ENCODE data around the gene KDM1B.

KDM1B gene

GRCh38 chr6:18147616-18148015 is 7.6 kb upstream of the KDM1B start:
- Histone ChIP-seq H3K9me3 (ENCODE audit: control insufficient read depth, insufficient read depth, low read depth, low read length) (no peaks in the 10 kb centered on the region), H3K4me1 (ENCODE audit: control insufficient read depth, insufficient read depth, low read length) (peaks cover 2% of the 10 kb centered on the region; the same call in 1 of the 2 replicates), H3K36me3 (ENCODE audit: control insufficient read depth in 2 of 2, insufficient read depth in 1 of 2, low read length in 2 of 2) (peaks cover 0 to 10% of the 10 kb centered on the region in 2 experiments; a peak in 2 of 3 replicates), H3K27ac (ENCODE audit: extremely low read depth, low read depth, low read length) (no peak overlapping the region), H3K4me3 (ENCODE audit: low read depth, low read length) (no peak overlapping the region)
- no peak for TF ChIP-seq ZBTB1 (tag by site-specific recombination; IDR thresholded peaks at IDR 0.05)
- TF ChIP-seq ZNF768 (tag by site-specific recombination; IDR thresholded peaks at IDR 0.05), result no peak
- TF ChIP-seq ZNF146 (tag by site-specific recombination; IDR thresholded peaks at IDR 0.05), result no peak
- no peak for TF ChIP-seq KLF9 (tag by site-specific recombination; IDR thresholded peaks at IDR 0.05; ENCODE audit: low read depth)
- no peak for TF ChIP-seq GLI4 (tag by site-specific recombination; IDR thresholded peaks at IDR 0.05)
- TF ChIP-seq ZNF792 (tag by site-specific recombination; IDR thresholded peaks at IDR 0.05), result no peak
- TF ChIP-seq ZNF521 (tag by site-specific recombination; IDR thresholded peaks at IDR 0.05), result no peak
- POLR2A ChIA-PET, result no interaction called here
- CTCF ChIA-PET, result interaction anchor here (0.6 to 0.7 kb wide), 2 partner anchors 14 to 246 kb away, joined by 4 to 5 read pairs; no protein-coding TSS in a partner anchor

- CTCF ChIA-PET, result interaction anchor here (0.7 kb wide), 1 partner anchor 247 kb away, joined by 4 read pairs; no protein-coding TSS in a partner anchor
- no peak for TF ChIP-seq HOXA7 (CRISPR knock-in tag; IDR thresholded peaks at IDR 0.05; ENCODE audit: borderline replicate concordance)
- TF ChIP-seq ZNF513 (tag by site-specific recombination; IDR thresholded peaks at IDR 0.05), result peak; percentile 92
- TF ChIP-seq KLF9 (tag by site-specific recombination; IDR thresholded peaks at IDR 0.05; ENCODE audit: low read depth), result peak; percentile 49; the same call in 1 of the 2 replicates
- no peak for TF ChIP-seq ZNF510 (tag by site-specific recombination; IDR thresholded peaks at IDR 0.05; ENCODE audit: insufficient replicate concordance)
- TF ChIP-seq ZNF670 (tag by site-specific recombination; IDR thresholded peaks at IDR 0.05; ENCODE audit: low read depth), result no peak
- TF ChIP-seq ZNF157 (tag by site-specific recombination; IDR thresholded peaks at IDR 0.05), result no peak
- TF ChIP-seq ZNF112 (tag by site-specific recombination; IDR thresholded peaks at IDR 0.05), result no peak
- TF ChIP-seq ZNF354C (tag by site-specific recombination; IDR thresholded peaks at IDR 0.05; ENCODE audit: borderline replicate concordance, low read depth), result no peak
- no peak for TF ChIP-seq ZNF132 (tag by site-specific recombination; IDR thresholded peaks at IDR 0.05; ENCODE audit: borderline replicate concordance)
- no peak for TF ChIP-seq ZNF548 (tag by site-specific recombination; IDR thresholded peaks at IDR 0.05)
- TF ChIP-seq ZNF184 (tag by site-specific recombination; IDR thresholded peaks at IDR 0.05), result no peak
- no peak for TF ChIP-seq YY1 (tag by site-specific recombination; IDR thresholded peaks at IDR 0.05)
- no peak for TF ChIP-seq ZNF202 (tag by site-specific recombination; IDR thresholded peaks at IDR 0.05; ENCODE audit: borderline replicate concordance)
- no peak for TF ChIP-seq ZBTB8A (tag by site-specific recombination; IDR thresholded peaks at IDR 0.05)
- TF ChIP-seq ZNF837 (tag by site-specific recombination; IDR thresholded peaks at IDR 0.05), result no peak
- TF ChIP-seq SALL2 (tag by site-specific recombination; IDR thresholded peaks at IDR 0.05; ENCODE audit: borderline replicate concordance), result no peak
- no peak for TF ChIP-seq ZNF366 (tag by site-specific recombination; conservative IDR thresholded peaks at IDR 0.05)
- TF ChIP-seq ZNF645 (tag by site-specific recombination; IDR thresholded peaks at IDR 0.05), result no peak
- no peak for TF ChIP-seq CTCF (tag by site-specific recombination; IDR thresholded peaks at IDR 0.05)
- TF ChIP-seq ZNF133 (tag by site-specific recombination; IDR thresholded peaks at IDR 0.05), result no peak
- no peak for TF ChIP-seq ZNF341 (tag by site-specific recombination; IDR thresholded peaks at IDR 0.05; ENCODE audit: low read depth)
- TF ChIP-seq ZNF23 (tag by site-specific recombination; IDR thresholded peaks at IDR 0.05; ENCODE audit: borderline replicate concordance), result no peak
- TF ChIP-seq ZNF211 (tag by site-specific recombination; IDR thresholded peaks at IDR 0.05; ENCODE audit: low read depth), result no peak
Measured at GRCh38 chr6:18148304-18149025, 6.8 kb upstream of the KDM1B start.

More at GRCh38 chr6:18148304-18149025, 6.8 kb upstream of the KDM1B start:
- POLR2A ChIA-PET, result interaction anchor here (0.7 kb wide), 1 partner anchor 27 kb away, joined by 3 read pairs; no protein-coding TSS in a partner anchor
- no peaks in the 10 kb centered on the region for H3K9me3 ChIP-seq (ENCODE audit: control insufficient read depth, insufficient read depth, low read depth, low read length)
- peaks cover 0 to 5% of the 10 kb centered on the region in 2 experiments; a peak in 2 of 3 replicates for H3K36me3 ChIP-seq (ENCODE audit: control insufficient read depth in 2 of 2, insufficient read depth in 1 of 2, low read length in 2 of 2)
- peaks cover 2% of the 10 kb centered on the region; the same call in 1 of the 2 replicates for H3K4me1 ChIP-seq (ENCODE audit: control insufficient read depth, insufficient read depth, low read length)
- no peak overlapping the region for H3K4me3 ChIP-seq (ENCODE audit: low read depth, low read length)
- H3K27ac ChIP-seq (ENCODE audit: extremely low read depth, low read depth, low read length), result no peak overlapping the region
